HL-60 (cell line): ENCODE measurements around the gene MNAT1.

Experiments
- DNase-seq, 2 experiments: peaks; one replicate each; pipeline ENCODE4 v3.0.0-alpha.2; 2010 to 2020; ENCODE audit warnings: low read depth in 1 of 2, low spot score in 1 of 2
- H3K27ac ChIP-seq: fragments of 250-450 bp; sonication (Bioruptor Pico); replicated peaks from 2 replicates; pipeline ENCODE4 v1.5.1; 2020; ENCODE audit warnings: mild to moderate bottlenecking, moderate library complexity
- H3K27me3 ChIP-seq: fragments of 250-450 bp; sonication (Bioruptor Pico); 2 replicates; pipeline ENCODE4 v1.5.1; 2021; ENCODE audit warnings: mild to moderate bottlenecking, moderate library complexity; ENCODE audit not compliant: insufficient read depth, poor library complexity, severe bottlenecking
- H3K4me3 ChIP-seq: replicated peaks from 2 replicates; pipeline ENCODE4 v1.5.1; 2011; ENCODE audit warnings: mild to moderate bottlenecking, control low read depth, low read length; ENCODE audit not compliant: insufficient read depth
- CTCF ChIP-seq: IDR thresholded peaks from one replicate; pipeline ENCODE4 v1.5.1; 2011; ENCODE audit warnings: low read length, control low read depth, inconsistent platforms; ENCODE audit not compliant: insufficient read depth
- GABPA ChIP-seq: IDR thresholded peaks from 2 replicates; pipeline ENCODE4 v1.6.1; 2012; ENCODE audit warnings: low read depth
- POLR2AphosphoS5 ChIP-seq: IDR thresholded peaks from 2 replicates; pipeline ENCODE4 v1.6.1; 2012; ENCODE audit warnings: low read depth
- REST ChIP-seq: IDR thresholded peaks from 2 replicates; pipeline ENCODE4 v1.6.1; 2012; ENCODE audit warnings: low read depth; ENCODE audit not compliant: insufficient replicate concordance
- SPI1 ChIP-seq: IDR thresholded peaks from 2 replicates; pipeline ENCODE4 v1.6.1; 2012; ENCODE audit warnings: low read depth, mild to moderate bottlenecking, borderline replicate concordance

MNAT1 gene

GRCh38 chr14:60862283-60862682, 127.7 kb downstream of the MNAT1 start:
- Histone ChIP-seq H3K27me3 (no peaks in the 10 kb centered on the region), H3K4me3 (no peak overlapping the region), H3K27ac (no peak overlapping the region)
- peak in 1 of 2 experiments; percentile 6 for DNase-seq
- TF ChIP-seq GABPA: no peak
- no peak for TF ChIP-seq REST
- TF ChIP-seq SPI1: peak; percentile 4; the same call in 1 of the 2 replicates

GRCh38 chr14:60863249-60863648, 128.7 kb downstream of the MNAT1 start:
- DNase-seq: no peak
- Histone ChIP-seq H3K27me3 (no peaks in the 10 kb centered on the region), H3K4me3 (no peak overlapping the region), H3K27ac (no peak overlapping the region)
- TF ChIP-seq REST: no peak
- no peak for TF ChIP-seq CTCF
- TF ChIP-seq POLR2AphosphoS5: no peak

- Histone ChIP-seq H3K27me3 (no peaks in the 10 kb centered on the region), H3K4me3 (no peak overlapping the region), H3K27ac (no peak overlapping the region)
- no peak for DNase-seq
- TF ChIP-seq SPI1 (no peak), GABPA (no peak), CTCF (no peak), POLR2AphosphoS5 (no peak), REST (no peak)
These were observed 131.0 kb downstream of the MNAT1 start for GRCh38 chr14:60865378-60866127.
